Germinal center (tissue), 1 donor: ENCODE data around the gene REPS2.
"Not testable (repeated sequence)": the region's sequence is repeated elsewhere in the genome, so short reads cannot be mapped to it uniquely, and the experiment has no call there.

ENCODE experiments used
- DNase-seq: peaks from one replicate; pipeline ENCODE4 v3.0.0; 2012; ENCODE audit warnings: mixed read lengths, low spot score

REPS2 gene

GRCh38 chrX:16946361-16946964 lies at the start of gene REPS2:
TSS of gene REPS2 (plus strand) at chrX:16946658. CDS start at chrX:16946862, 204 bp downstream.
- DNase-seq = peak; percentile 88

- DNase-seq = no peak
Measured at GRCh38 chrX:16897445-16897844, 49.0 kb upstream of the REPS2 start.

GRCh38 chrX:16903274-16904022 lies 43.0 kb upstream of the REPS2 start:
- no peak for DNase-seq

- no peak for DNase-seq
Measured at GRCh38 chrX:16910376-16910775, 36.1 kb upstream of the REPS2 start.

GRCh38 chrX:16914058-16914457 lies 32.4 kb upstream of the REPS2 start:
- no peak for DNase-seq

- no peak for DNase-seq
Measured at GRCh38 chrX:16916561-16916960, 29.9 kb upstream of the REPS2 start.

GRCh38 chrX:16917120-16917519 lies 29.3 kb upstream of the REPS2 start:
- no peak for DNase-seq

- no peak for DNase-seq
Measured at GRCh38 chrX:16918979-16919378, 27.5 kb upstream of the REPS2 start.

GRCh38 chrX:16920075-16920474 lies 26.4 kb upstream of the REPS2 start:
- DNase-seq = no peak

GRCh38 chrX:16923157-16923556 lies 23.3 kb upstream of the REPS2 start:
- DNase-seq = no peak

GRCh38 chrX:16924631-16925480 lies 21.6 kb upstream of the REPS2 start:
- no peak for DNase-seq

- DNase-seq = no peak
Measured at GRCh38 chrX:16930392-16930791, 16.1 kb upstream of the REPS2 start.

- no peak for DNase-seq
Measured at GRCh38 chrX:16931371-16931770, 15.1 kb upstream of the REPS2 start.

GRCh38 chrX:16931855-16932575 lies 14.4 kb upstream of the REPS2 start:
- DNase-seq = no peak

GRCh38 chrX:16934185-16934584 lies 12.3 kb upstream of the REPS2 start:
- DNase-seq = no peak

- DNase-seq = peak; percentile 6
Measured at GRCh38 chrX:16946971-16947562, 609 bp downstream of the REPS2 start.

GRCh38 chrX:16950423-16950822 lies 4.0 kb downstream of the REPS2 start:
- DNase-seq = no peak

GRCh38 chrX:16953606-16954211 lies 7.3 kb downstream of the REPS2 start:
- DNase-seq = no peak

GRCh38 chrX:16957751-16958150 lies 11.3 kb downstream of the REPS2 start:
- no peak for DNase-seq

- no peak for DNase-seq
Measured at GRCh38 chrX:16958356-16958755, 11.9 kb downstream of the REPS2 start.

- DNase-seq = not testable (repeated sequence)
Measured at GRCh38 chrX:16962661-16963060, 16.2 kb downstream of the REPS2 start.
